GM12891 (cell line): Measurements from ENCODE around the gene ANK2.

Experiments
- PAX5 ChIP-seq: IDR thresholded peaks from 2 replicates; pipeline ENCODE4 v1.6.1; 2011; ENCODE audit warnings: low read length, moderate library complexity, mild to moderate bottlenecking; ENCODE audit not compliant: insufficient read depth, severe bottlenecking
- POLR2A ChIP-seq: IDR thresholded peaks from 2 replicates; pipeline ENCODE4 v1.6.1; 2011; ENCODE audit warnings: low read depth, low read length, control low read depth
- POLR2AphosphoS5 ChIP-seq: IDR thresholded peaks from 2 replicates; pipeline ENCODE4 v1.6.1; 2011; ENCODE audit warnings: low read depth, low read length, control low read depth
- TAF1 ChIP-seq: IDR thresholded peaks from 2 replicates; pipeline ENCODE4 v1.6.1; 2011; ENCODE audit warnings: low read depth, low read length, control low read depth

DNA sequence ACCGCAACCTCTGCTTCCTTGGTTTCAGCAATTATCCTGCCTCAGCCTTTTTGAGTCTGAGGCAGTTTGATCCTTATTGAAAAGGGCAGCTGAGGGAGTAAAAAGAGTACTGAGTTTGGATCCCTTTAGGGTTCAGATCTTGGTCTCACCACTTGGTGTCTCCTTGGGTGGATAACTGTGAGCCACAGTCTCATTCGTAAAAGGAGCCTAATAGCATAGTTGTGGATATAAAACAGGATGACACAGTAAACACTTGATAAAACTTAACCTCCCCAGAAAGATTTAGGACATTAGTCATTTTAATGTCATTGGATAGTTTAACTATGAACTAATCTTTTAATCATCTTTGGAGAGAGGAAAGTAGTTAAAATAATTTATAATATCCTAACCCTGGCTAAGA is 173.0 kb downstream of the ANK2 start:
- TF ChIP-seq POLR2AphosphoS5, result no peak
- TF ChIP-seq POLR2A, result no peak
- TF ChIP-seq TAF1, result no peak
- no peak for TF ChIP-seq PAX5
